Esophagus muscularis mucosa (tissue), 4 donors: ENCODE measurements around the gene SULT1B1. TPM values are rescaled to one million over a fixed set of nuclear protein-coding genes. Genes with fewer than 3 reads are reported as not detected.

ENCODE experiments used
- DNase-seq: peaks from one replicate; pipeline ENCODE4 v3.0.0-alpha.2; 2017; ENCODE audit errors: extremely low spot score
- H3K27ac ChIP-seq, 4 donors: fragments of 200-600 bp; sonication (generic); replicated peaks in 1 of 4; 1 replicate in 3 of 4; 2 replicates in 1 of 4; pipeline ENCODE4 v1.5.1; 2016 to 2019; ENCODE audit warnings: mild to moderate bottlenecking in 1 of 4
- H3K27me3 ChIP-seq, 4 donors: fragments of 200-600 bp; sonication (generic); one replicate each; pipeline versions ENCODE4 v1.5.1 to v1.6.0; 2016 to 2019
- H3K36me3 ChIP-seq, 4 donors: fragments of 200-600 bp; sonication (generic); one replicate each; pipeline ENCODE4 v1.5.1; 2016 to 2019
- H3K4me1 ChIP-seq, 4 donors: fragments of 200-600 bp; sonication (generic); one replicate each; pipeline ENCODE4 v1.5.1; 2016 to 2019
- H3K4me3 ChIP-seq, 4 donors: fragments of 200-600 bp; sonication (generic); 1 replicate in 2 of 4; 2 replicates in 2 of 4; pipeline ENCODE4 v1.5.1; 2016 to 2019; ENCODE audit warnings: mild to moderate bottlenecking in 4 of 4, moderate library complexity in 1 of 4
- H3K9me3 ChIP-seq, 4 donors: fragments of 200-600 bp; sonication (generic); 1 replicate in 3 of 4; 2 replicates in 1 of 4; pipeline ENCODE4 v1.5.1; 2016 to 2019
- CTCF ChIP-seq, 3 experiments: fragments of 200-600 bp in 2 of 3; fragments of 450-650 bp in 1 of 3; sonication (generic) in 2 of 3; IDR thresholded peaks; one replicate each; pipeline ENCODE4 v1.5.1; 2017 to 2019; ENCODE audit warnings: antibody characterized with exemption in 3 of 3, mild to moderate bottlenecking in 2 of 3, moderate library complexity in 1 of 3
- EP300 ChIP-seq: sonication (generic); formaldehyde crosslinking; IDR thresholded peaks from one replicate; pipeline ENCODE4 v1.6.1; 2017; ENCODE audit warnings: antibody characterized with exemption
- POLR2A ChIP-seq: fragments of 450-650 bp; IDR thresholded peaks from one replicate; pipeline ENCODE4 v1.6.1; 2017; ENCODE audit warnings: antibody characterized with exemption, moderate library complexity, mild to moderate bottlenecking, low read depth
- POLR2AphosphoS5 ChIP-seq, 2 donors: sonication (generic); formaldehyde crosslinking; IDR thresholded peaks; one replicate each; pipeline ENCODE4 v1.6.1; 2017; ENCODE audit warnings: antibody characterized with exemption in 2 of 2
- WGBS: methylation state at CpG from one replicate; pipeline ENCODE4 v1.1.5; 2018; 5-methylcytosine and 5-hydroxymethylcytosine counted together
- intact Hi-C: fragments of 100-400 bp; cut with DNase I; formaldehyde crosslinking; loops from one replicate; pipeline ENCODE4 v1.15.1; 2023
- total RNA-seq, 4 donors: library from RNA; depleted of rRNA; stranded (reverse); fragments of >200 nt; gene quantifications; one replicate each; pipeline versions ENCODE4 v1.1.0 to v1.2.1, GENCODE V29; 2016

Gene SULT1B1
- total RNA-seq, 4 donors from 2014 or later, result 0.34 to 0.99 (median 0.47) TPM

GRCh38 chr4:69731241-69731640 is 29.2 kb downstream of the SULT1B1 start:
- no peak overlapping the region for H3K4me3 ChIP-seq
- intact Hi-C loops, result no loop called here
- H3K27ac ChIP-seq, result no peak overlapping the region
- no peak for DNase-seq
- 60% methylated on average over 1 of the region's 1 CpG for WGBS
- H3K9me3 ChIP-seq, result no peaks in the 10 kb centered on the region
- no peaks in the 10 kb centered on the region for H3K36me3 ChIP-seq
- no peaks in the 10 kb centered on the region for H3K4me1 ChIP-seq
- TF ChIP-seq CTCF (IDR thresholded peaks at IDR 0.05) (no peak), POLR2A (no peak), POLR2AphosphoS5 (IDR thresholded peaks at IDR 0.05) (no peak), EP300 (no peak)
- no peaks in the 10 kb centered on the region for H3K27me3 ChIP-seq

DNA sequence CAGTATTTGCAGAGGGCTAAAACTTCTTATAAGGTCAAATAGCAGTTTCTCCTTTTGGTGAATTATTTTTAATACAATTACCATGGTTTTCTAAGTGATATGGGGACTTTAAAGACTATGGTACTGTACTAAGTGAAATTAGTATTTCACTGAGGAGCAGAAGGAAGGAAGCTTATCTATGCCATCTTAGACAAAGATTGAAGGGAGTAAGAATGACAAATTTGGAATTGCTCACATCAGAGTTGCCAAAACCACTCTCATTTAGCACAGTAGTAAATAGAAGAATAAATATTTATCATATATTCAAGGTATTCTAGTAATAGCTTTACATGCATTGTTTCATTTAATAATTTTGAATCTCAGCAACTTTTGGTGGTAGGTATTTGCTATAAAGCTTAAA is 30.4 kb downstream of the SULT1B1 start:
- DNase-seq, result no peak
- no peak for TF ChIP-seq EP300
- no peak for TF ChIP-seq POLR2AphosphoS5 (IDR thresholded peaks at IDR 0.05)
- no peak for TF ChIP-seq CTCF (IDR thresholded peaks at IDR 0.05)
- no peak for TF ChIP-seq POLR2A
- Histone ChIP-seq H3K27ac (no peak overlapping the region), H3K36me3 (no peaks in the 10 kb centered on the region), H3K9me3 (no peaks in the 10 kb centered on the region), H3K4me3 (no peak overlapping the region), H3K4me1 (no peaks in the 10 kb centered on the region), H3K27me3 (no peaks in the 10 kb centered on the region)
- intact Hi-C loops, result no loop called here

DNA sequence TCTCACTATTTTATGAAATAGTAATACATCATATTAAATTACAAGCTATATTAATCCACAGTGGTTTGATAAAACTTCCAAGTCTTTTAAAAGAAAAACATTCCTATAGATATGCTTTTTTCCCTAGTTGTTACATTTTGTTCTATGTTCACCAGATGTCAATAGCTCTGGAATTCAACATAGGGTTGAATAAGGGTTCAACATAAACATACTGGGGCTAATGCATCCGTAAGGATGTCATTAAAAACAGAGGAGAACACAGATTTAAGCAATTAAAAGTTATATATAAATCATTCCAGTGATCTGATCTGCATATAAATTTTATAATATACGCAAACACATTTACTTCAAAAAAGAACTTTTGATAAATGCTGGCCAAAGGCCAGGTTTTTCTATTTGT is 32.5 kb downstream of the SULT1B1 start:
- Histone ChIP-seq H3K27ac (no peak overlapping the region), H3K9me3 (no peaks in the 10 kb centered on the region), H3K4me1 (no peaks in the 10 kb centered on the region), H3K36me3 (no peaks in the 10 kb centered on the region), H3K4me3 (no peak overlapping the region), H3K27me3 (no peaks in the 10 kb centered on the region)
- intact Hi-C loops, result no loop called here
- TF ChIP-seq EP300 (no peak), POLR2AphosphoS5 (IDR thresholded peaks at IDR 0.05) (no peak), CTCF (IDR thresholded peaks at IDR 0.05) (no peak), POLR2A (no peak)
- DNase-seq, result no peak
- WGBS, result 77% methylated on average over 2 of the region's 2 CpGs

DNA sequence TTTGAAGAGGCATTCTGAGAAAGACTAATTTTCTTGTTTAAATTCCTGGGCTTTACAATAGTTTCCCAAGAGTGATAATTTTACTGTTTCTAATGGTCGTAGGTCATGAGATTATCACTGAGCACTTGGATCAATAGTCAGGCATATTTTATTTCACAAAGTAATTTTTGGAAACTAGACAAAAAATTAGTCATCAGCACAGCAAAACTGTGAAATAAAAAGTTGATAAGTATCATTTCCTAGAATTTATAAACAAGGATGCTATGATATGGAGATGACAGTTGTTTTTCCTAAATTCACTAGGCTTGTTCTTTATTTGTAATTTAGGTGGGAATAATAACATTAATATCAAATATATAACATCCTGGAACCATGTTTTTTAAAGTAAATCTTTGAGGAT is 33.0 kb downstream of the SULT1B1 start:
- no peak overlapping the region for H3K4me3 ChIP-seq
- H3K27me3 ChIP-seq, result no peaks in the 10 kb centered on the region
- 59% methylated on average over 1 of the region's 1 CpG for WGBS
- H3K27ac ChIP-seq, result peak overlapping the region in 1 of 4 donors; percentile 62
- no peaks in the 10 kb centered on the region for H3K36me3 ChIP-seq
- no peaks in the 10 kb centered on the region for H3K9me3 ChIP-seq
- DNase-seq, result no peak
- H3K4me1 ChIP-seq, result no peaks in the 10 kb centered on the region
- TF ChIP-seq POLR2A, result no peak
- no peak for TF ChIP-seq POLR2AphosphoS5 (IDR thresholded peaks at IDR 0.05)
- TF ChIP-seq CTCF (IDR thresholded peaks at IDR 0.05), result no peak
- TF ChIP-seq EP300, result no peak
- intact Hi-C loops, result no loop called here

GRCh38 chr4:69726971-69727370 is 33.4 kb downstream of the SULT1B1 start:
- peak overlapping the region in 1 of 4 donors; percentile 62 for H3K27ac ChIP-seq
- WGBS, result 71% methylated on average over 4 of the region's 4 CpGs

More at GRCh38 chr4:69726971-69727370, 33.4 kb downstream of the SULT1B1 start:
- no peak for DNase-seq
- H3K4me3 ChIP-seq, result no peak overlapping the region
- H3K27me3 ChIP-seq, result no peaks in the 10 kb centered on the region
- no peaks in the 10 kb centered on the region for H3K36me3 ChIP-seq
- intact Hi-C loops, result no loop called here
- no peaks in the 10 kb centered on the region for H3K9me3 ChIP-seq
- no peak for TF ChIP-seq EP300
- no peak for TF ChIP-seq POLR2A
- TF ChIP-seq CTCF (IDR thresholded peaks at IDR 0.05), result no peak
- no peak for TF ChIP-seq POLR2AphosphoS5 (IDR thresholded peaks at IDR 0.05)
- no peaks in the 10 kb centered on the region for H3K4me1 ChIP-seq
